GM23338 (cell line): ENCODE data around the gene DROSHA. TPM values are rescaled to one million over a fixed set of nuclear protein-coding genes. Genes with fewer than 3 reads are reported as not detected.

ENCODE experiments used
- ATAC-seq: fragments of 200-7000 bp; cut with Tn5 transposase; 3 replicates; pipeline ENCODE4 v1.9.1; 2020
- DNase-seq: peaks from one replicate; pipeline ENCODE4 v3.0.0-alpha.2; 2015; ENCODE audit warnings: low spot score
- H2AFZ ChIP-seq: fragments of 200-600 bp; sonication (generic); 2 replicates; pipeline ENCODE4 v1.8.0; 2016; ENCODE audit warnings: antibody characterized with exemption, mild to moderate bottlenecking, moderate library complexity
- H3F3A ChIP-seq: fragments of 200-600 bp; sonication (generic); replicated peaks from 2 replicates; pipeline ENCODE4 v1.8.0; 2017; ENCODE audit warnings: antibody characterized with exemption, mixed run types, low read depth
- H3K27ac ChIP-seq: fragments of 200-600 bp; sonication (generic); 2 replicates; pipeline ENCODE4 v1.6.1; 2016; ENCODE audit warnings: low read depth
- H3K27me3 ChIP-seq: fragments of 200-600 bp; sonication (generic); 2 replicates; pipeline ENCODE4 v1.8.0; 2016; ENCODE audit warnings: mild to moderate bottlenecking, mixed run types, moderate library complexity; ENCODE audit not compliant: insufficient read depth
- H3K36me3 ChIP-seq: fragments of 200-600 bp; sonication (generic); 2 replicates; pipeline ENCODE4 v1.8.0; 2016; ENCODE audit warnings: mild to moderate bottlenecking; ENCODE audit not compliant: insufficient read depth
- H3K4me1 ChIP-seq: fragments of 200-600 bp; sonication (generic); 2 replicates; pipeline ENCODE4 v1.8.0; 2016; ENCODE audit warnings: mild to moderate bottlenecking, moderate library complexity; ENCODE audit not compliant: insufficient read depth
- H3K4me2 ChIP-seq: fragments of 200-600 bp; sonication (generic); 2 replicates; pipeline ENCODE4 v1.7.1; 2017; ENCODE audit warnings: mixed run types
- H3K4me3 ChIP-seq: fragments of 200-600 bp; sonication (generic); 2 replicates; pipeline ENCODE4 v1.6.1; 2016; ENCODE audit warnings: mixed run types
- H3K79me2 ChIP-seq: fragments of 200-600 bp; sonication (generic); replicated peaks from 2 replicates; pipeline ENCODE4 v1.8.0; 2017; ENCODE audit warnings: mild to moderate bottlenecking; ENCODE audit not compliant: insufficient read depth
- H3K9me2 ChIP-seq: fragments of 200-600 bp; sonication (generic); 2 replicates; pipeline ENCODE4 v1.8.0; 2017; ENCODE audit not compliant: insufficient read depth
- H4K20me1 ChIP-seq: fragments of 200-600 bp; sonication (generic); replicated peaks from 2 replicates; pipeline ENCODE4 v1.8.0; 2017; ENCODE audit warnings: mild to moderate bottlenecking; ENCODE audit not compliant: insufficient read depth
- H3K27ac Mint-ChIP-seq: 2 replicates; pipeline ENCODE4 v1.8.0; 2020; ENCODE audit warnings: inconsistent platforms, mild to moderate bottlenecking, moderate library complexity, mixed read lengths
- H3K27me3 Mint-ChIP-seq: 3 replicates; pipeline ENCODE4 v1.8.0; 2022; ENCODE audit warnings: low read depth, mild to moderate bottlenecking, moderate library complexity, mixed read lengths, inconsistent platforms; ENCODE audit not compliant: insufficient read depth, poor library complexity
- H3K36me3 Mint-ChIP-seq: 3 replicates; pipeline ENCODE4 v1.8.0; 2021; ENCODE audit warnings: low read depth, mild to moderate bottlenecking, inconsistent platforms, moderate library complexity, mixed read lengths
- H3K4me1 Mint-ChIP-seq: 3 replicates; pipeline ENCODE4 v1.8.0; 2020; ENCODE audit warnings: mild to moderate bottlenecking, inconsistent platforms, mixed read lengths
- H3K4me3 Mint-ChIP-seq: 3 replicates; pipeline ENCODE4 v1.8.0; 2021; ENCODE audit warnings: moderate library complexity, mild to moderate bottlenecking, inconsistent platforms, mixed read lengths
- H3K9me3 Mint-ChIP-seq: 3 replicates; pipeline ENCODE4 v1.8.0; 2020; ENCODE audit warnings: moderate library complexity, mild to moderate bottlenecking, inconsistent platforms, mixed read lengths
- CREB1 ChIP-seq: fragments of 250-450 bp; sonication (Bioruptor Pico); IDR thresholded peaks from 2 replicates; pipeline ENCODE4 v1.5.0; 2020; ENCODE audit warnings: low read depth, mild to moderate bottlenecking, moderate library complexity
- EZH2 ChIP-seq: fragments of 200-600 bp; sonication (generic); IDR thresholded peaks from one replicate; pipeline ENCODE4 v1.8.0; 2017; ENCODE audit warnings: antibody characterized with exemption, mild to moderate bottlenecking, low read depth; ENCODE audit not compliant: unreplicated experiment
- EZH2phosphoT487 ChIP-seq: fragments of 200-600 bp; sonication (generic); IDR thresholded peaks from one replicate; pipeline ENCODE4 v1.8.1; 2018; ENCODE audit warnings: antibody characterized with exemption; ENCODE audit not compliant: unreplicated experiment
- JUNB ChIP-seq: IDR thresholded peaks from one replicate; pipeline ENCODE4 v1.6.1; 2016; ENCODE audit warnings: antibody characterized with exemption; ENCODE audit not compliant: unreplicated experiment
- NANOG ChIP-seq: IDR thresholded peaks from 2 replicates; pipeline ENCODE4 v1.6.1; 2016; ENCODE audit warnings: antibody characterized with exemption, borderline replicate concordance
- POLR2AphosphoS5 ChIP-seq: IDR thresholded peaks from 2 replicates; pipeline ENCODE4 v1.6.1; 2016; ENCODE audit warnings: antibody characterized with exemption, low read depth
- STAT1 ChIP-seq: IDR thresholded peaks from one replicate; pipeline ENCODE4 v1.6.1; 2016; ENCODE audit warnings: antibody characterized with exemption; ENCODE audit not compliant: unreplicated experiment
- ZNF114 ChIP-seq: fragments of 250-450 bp; sonication (Bioruptor Pico); IDR thresholded peaks from 2 replicates; pipeline ENCODE4 v1.5.0; 2020; ENCODE audit warnings: mild to moderate bottlenecking, moderate library complexity
- ZNF331 ChIP-seq: fragments of 250-450 bp; sonication (Bioruptor Pico); IDR thresholded peaks from 2 replicates; pipeline ENCODE4 v1.5.0; 2020; ENCODE audit warnings: low read depth, mild to moderate bottlenecking, moderate library complexity
- polyA plus RNA-seq: library from polyadenylated mRNA; unstranded; fragments of >200 nt; fragmentation: Nextera tagmentation; extraction: Ambion mirVana; gene quantifications from 2 replicates; pipeline ENCODE4 v1.2.1, GENCODE V29; 2016
- total RNA-seq: library from RNA; depleted of rRNA; stranded (reverse); fragments of >200 nt; shearing (Covaris generic); gene quantifications from 2 replicates; pipeline ENCODE4 v1.2.3, GENCODE V29; 2014
- TF ChIP-seq, protein P1 (sequence below): IDR thresholded peaks from 2 replicates; pipeline ENCODE4 v1.6.1; 2016; ENCODE audit warnings: antibody characterized with exemption
- TF ChIP-seq, protein P2 (sequence below): IDR thresholded peaks from one replicate; pipeline ENCODE4 v1.6.1; 2018; ENCODE audit warnings: antibody characterized with exemption; ENCODE audit not compliant: unreplicated experiment
- TF ChIP-seq, protein P3 (sequence below), 2 experiments: fragments of 200-600 bp in 1 of 2; sonication (generic) in 1 of 2; conservative IDR thresholded peaks; 2 replicates each; pipeline versions ENCODE4 v1.5.1 to v1.6.1; 2016 to 2017; ENCODE audit warnings: antibody characterized with exemption in 2 of 2, low read depth in 2 of 2, mild to moderate bottlenecking in 2 of 2, moderate library complexity in 1 of 2
- TF ChIP-seq, protein P4 (sequence below): fragments of 250-450 bp; sonication (Bioruptor Pico); IDR thresholded peaks from 2 replicates; pipeline ENCODE4 v1.5.0; 2020; ENCODE audit warnings: mild to moderate bottlenecking, moderate library complexity

Gene DROSHA
- total and polyA plus RNA-seq, 2 experiments from 2014 or later, result 70.6 to 87.8 TPM

DNA sequence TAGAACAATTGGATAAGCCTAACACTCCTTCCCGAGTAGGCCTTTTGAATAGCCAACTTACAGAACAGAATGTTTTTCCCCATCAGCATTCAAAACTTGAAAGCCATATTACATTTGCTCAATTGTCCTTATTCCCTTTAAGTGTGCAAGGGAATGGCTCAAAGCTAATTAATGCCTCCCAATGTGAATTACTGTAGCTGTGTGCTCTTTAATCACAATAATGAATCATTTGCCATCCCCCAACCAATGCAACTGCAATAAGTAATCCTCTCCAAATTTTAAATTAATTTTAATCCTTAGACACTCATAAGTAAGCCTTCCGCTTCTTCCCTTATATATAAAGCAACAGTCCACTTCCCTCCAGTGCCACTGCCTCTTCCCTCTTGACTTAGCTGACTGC lies 115.9 kb downstream of the DROSHA start:
- no peak for ATAC-seq

More for the DNA sequence above, 115.9 kb downstream of the DROSHA start:
- H3K4me2 ChIP-seq, result no peak overlapping the region
- no peak overlapping the region for H3K27ac ChIP-seq
- DNase-seq, result no peak
- Mint-ChIP-seq H3K4me3 (no peak overlapping the region), H3K9me3 (no peaks in the 10 kb centered on the region), H3K4me1 (peaks cover 4% of the 10 kb centered on the region; the same call in 2 of the 3 replicates), H3K27ac (no peak overlapping the region), H3K36me3 (peaks cover 22% of the 10 kb centered on the region), H3K27me3 (no peaks in the 10 kb centered on the region)
- no peaks in the 10 kb centered on the region for H3F3A ChIP-seq
- no peaks in the 10 kb centered on the region for H3K79me2 ChIP-seq
- no peaks in the 10 kb centered on the region for H3K4me1 ChIP-seq
- peaks cover 14% of the 10 kb centered on the region for H3K36me3 ChIP-seq
- no peaks in the 10 kb centered on the region for H4K20me1 ChIP-seq
- H2AFZ ChIP-seq, result no peak overlapping the region
- H3K27me3 ChIP-seq, result no peaks in the 10 kb centered on the region
- no peaks in the 10 kb centered on the region for H3K9me2 ChIP-seq
- H3K4me3 ChIP-seq, result no peak overlapping the region
- TF ChIP-seq, protein P1, sequence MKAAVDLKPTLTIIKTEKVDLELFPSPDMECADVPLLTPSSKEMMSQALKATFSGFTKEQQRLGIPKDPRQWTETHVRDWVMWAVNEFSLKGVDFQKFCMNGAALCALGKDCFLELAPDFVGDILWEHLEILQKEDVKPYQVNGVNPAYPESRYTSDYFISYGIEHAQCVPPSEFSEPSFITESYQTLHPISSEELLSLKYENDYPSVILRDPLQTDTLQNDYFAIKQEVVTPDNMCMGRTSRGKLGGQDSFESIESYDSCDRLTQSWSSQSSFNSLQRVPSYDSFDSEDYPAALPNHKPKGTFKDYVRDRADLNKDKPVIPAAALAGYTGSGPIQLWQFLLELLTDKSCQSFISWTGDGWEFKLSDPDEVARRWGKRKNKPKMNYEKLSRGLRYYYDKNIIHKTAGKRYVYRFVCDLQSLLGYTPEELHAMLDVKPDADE, result no peak
- TF ChIP-seq, protein P2, sequence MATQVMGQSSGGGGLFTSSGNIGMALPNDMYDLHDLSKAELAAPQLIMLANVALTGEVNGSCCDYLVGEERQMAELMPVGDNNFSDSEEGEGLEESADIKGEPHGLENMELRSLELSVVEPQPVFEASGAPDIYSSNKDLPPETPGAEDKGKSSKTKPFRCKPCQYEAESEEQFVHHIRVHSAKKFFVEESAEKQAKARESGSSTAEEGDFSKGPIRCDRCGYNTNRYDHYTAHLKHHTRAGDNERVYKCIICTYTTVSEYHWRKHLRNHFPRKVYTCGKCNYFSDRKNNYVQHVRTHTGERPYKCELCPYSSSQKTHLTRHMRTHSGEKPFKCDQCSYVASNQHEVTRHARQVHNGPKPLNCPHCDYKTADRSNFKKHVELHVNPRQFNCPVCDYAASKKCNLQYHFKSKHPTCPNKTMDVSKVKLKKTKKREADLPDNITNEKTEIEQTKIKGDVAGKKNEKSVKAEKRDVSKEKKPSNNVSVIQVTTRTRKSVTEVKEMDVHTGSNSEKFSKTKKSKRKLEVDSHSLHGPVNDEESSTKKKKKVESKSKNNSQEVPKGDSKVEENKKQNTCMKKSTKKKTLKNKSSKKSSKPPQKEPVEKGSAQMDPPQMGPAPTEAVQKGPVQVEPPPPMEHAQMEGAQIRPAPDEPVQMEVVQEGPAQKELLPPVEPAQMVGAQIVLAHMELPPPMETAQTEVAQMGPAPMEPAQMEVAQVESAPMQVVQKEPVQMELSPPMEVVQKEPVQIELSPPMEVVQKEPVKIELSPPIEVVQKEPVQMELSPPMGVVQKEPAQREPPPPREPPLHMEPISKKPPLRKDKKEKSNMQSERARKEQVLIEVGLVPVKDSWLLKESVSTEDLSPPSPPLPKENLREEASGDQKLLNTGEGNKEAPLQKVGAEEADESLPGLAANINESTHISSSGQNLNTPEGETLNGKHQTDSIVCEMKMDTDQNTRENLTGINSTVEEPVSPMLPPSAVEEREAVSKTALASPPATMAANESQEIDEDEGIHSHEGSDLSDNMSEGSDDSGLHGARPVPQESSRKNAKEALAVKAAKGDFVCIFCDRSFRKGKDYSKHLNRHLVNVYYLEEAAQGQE, result no peak
- TF ChIP-seq, protein P3, sequence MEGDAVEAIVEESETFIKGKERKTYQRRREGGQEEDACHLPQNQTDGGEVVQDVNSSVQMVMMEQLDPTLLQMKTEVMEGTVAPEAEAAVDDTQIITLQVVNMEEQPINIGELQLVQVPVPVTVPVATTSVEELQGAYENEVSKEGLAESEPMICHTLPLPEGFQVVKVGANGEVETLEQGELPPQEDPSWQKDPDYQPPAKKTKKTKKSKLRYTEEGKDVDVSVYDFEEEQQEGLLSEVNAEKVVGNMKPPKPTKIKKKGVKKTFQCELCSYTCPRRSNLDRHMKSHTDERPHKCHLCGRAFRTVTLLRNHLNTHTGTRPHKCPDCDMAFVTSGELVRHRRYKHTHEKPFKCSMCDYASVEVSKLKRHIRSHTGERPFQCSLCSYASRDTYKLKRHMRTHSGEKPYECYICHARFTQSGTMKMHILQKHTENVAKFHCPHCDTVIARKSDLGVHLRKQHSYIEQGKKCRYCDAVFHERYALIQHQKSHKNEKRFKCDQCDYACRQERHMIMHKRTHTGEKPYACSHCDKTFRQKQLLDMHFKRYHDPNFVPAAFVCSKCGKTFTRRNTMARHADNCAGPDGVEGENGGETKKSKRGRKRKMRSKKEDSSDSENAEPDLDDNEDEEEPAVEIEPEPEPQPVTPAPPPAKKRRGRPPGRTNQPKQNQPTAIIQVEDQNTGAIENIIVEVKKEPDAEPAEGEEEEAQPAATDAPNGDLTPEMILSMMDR (conservative IDR thresholded peaks at IDR 0.05; ENCODE audit: low read depth in 2 of 2), result no peak
- TF ChIP-seq POLR2AphosphoS5 (no peak), STAT1 (no peak), ZNF331 (CRISPR knock-in tag) (no peak), CREB1 (CRISPR knock-in tag) (no peak), NANOG (no peak), ZNF114 (CRISPR knock-in tag) (no peak), JUNB (no peak), EZH2phosphoT487 (no peak), EZH2 (no peak)
- TF ChIP-seq, protein P4, sequence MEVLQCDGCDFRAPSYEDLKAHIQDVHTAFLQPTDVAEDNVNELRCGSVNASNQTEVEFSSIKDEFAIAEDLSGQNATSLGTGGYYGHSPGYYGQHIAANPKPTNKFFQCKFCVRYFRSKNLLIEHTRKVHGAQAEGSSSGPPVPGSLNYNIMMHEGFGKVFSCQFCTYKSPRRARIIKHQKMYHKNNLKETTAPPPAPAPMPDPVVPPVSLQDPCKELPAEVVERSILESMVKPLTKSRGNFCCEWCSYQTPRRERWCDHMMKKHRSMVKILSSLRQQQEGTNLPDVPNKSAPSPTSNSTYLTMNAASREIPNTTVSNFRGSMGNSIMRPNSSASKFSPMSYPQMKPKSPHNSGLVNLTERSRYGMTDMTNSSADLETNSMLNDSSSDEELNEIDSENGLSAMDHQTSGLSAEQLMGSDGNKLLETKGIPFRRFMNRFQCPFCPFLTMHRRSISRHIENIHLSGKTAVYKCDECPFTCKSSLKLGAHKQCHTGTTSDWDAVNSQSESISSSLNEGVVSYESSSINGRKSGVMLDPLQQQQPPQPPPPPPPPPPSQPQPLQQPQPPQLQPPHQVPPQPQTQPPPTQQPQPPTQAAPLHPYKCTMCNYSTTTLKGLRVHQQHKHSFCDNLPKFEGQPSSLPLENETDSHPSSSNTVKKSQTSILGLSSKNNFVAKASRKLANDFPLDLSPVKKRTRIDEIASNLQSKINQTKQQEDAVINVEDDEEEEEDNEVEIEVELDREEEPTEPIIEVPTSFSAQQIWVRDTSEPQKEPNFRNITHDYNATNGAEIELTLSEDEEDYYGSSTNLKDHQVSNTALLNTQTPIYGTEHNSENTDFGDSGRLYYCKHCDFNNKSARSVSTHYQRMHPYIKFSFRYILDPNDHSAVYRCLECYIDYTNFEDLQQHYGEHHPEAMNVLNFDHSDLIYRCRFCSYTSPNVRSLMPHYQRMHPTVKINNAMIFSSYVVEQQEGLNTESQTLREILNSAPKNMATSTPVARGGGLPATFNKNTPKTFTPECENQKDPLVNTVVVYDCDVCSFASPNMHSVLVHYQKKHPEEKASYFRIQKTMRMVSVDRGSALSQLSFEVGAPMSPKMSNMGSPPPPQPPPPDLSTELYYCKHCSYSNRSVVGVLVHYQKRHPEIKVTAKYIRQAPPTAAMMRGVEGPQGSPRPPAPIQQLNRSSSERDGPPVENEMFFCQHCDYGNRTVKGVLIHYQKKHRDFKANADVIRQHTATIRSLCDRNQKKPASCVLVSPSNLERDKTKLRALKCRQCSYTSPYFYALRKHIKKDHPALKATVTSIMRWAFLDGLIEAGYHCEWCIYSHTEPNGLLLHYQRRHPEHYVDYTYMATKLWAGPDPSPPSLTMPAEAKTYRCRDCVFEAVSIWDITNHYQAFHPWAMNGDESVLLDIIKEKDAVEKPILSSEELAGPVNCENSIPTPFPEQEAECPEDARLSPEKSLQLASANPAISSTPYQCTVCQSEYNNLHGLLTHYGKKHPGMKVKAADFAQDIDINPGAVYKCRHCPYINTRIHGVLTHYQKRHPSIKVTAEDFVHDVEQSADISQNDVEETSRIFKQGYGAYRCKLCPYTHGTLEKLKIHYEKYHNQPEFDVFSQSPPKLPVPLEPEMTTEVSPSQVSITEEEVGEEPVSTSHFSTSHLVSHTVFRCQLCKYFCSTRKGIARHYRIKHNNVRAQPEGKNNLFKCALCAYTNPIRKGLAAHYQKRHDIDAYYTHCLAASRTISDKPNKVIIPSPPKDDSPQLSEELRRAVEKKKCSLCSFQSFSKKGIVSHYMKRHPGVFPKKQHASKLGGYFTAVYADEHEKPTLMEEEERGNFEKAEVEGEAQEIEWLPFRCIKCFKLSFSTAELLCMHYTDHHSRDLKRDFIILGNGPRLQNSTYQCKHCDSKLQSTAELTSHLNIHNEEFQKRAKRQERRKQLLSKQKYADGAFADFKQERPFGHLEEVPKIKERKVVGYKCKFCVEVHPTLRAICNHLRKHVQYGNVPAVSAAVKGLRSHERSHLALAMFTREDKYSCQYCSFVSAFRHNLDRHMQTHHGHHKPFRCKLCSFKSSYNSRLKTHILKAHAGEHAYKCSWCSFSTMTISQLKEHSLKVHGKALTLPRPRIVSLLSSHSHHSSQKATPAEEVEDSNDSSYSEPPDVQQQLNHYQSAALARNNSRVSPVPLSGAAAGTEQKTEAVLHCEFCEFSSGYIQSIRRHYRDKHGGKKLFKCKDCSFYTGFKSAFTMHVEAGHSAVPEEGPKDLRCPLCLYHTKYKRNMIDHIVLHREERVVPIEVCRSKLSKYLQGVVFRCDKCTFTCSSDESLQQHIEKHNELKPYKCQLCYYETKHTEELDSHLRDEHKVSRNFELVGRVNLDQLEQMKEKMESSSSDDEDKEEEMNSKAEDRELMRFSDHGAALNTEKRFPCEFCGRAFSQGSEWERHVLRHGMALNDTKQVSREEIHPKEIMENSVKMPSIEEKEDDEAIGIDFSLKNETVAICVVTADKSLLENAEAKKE (CRISPR knock-in tag), result no peak
